NCI-H345 treated with DMSO at 0.1 percent for 48 hours (cell line): Measurements from ENCODE around the gene RLN3.

Source experiments
- DNase-seq: peaks from one replicate; lab custom pipeline; 2025; ENCODE audit not compliant: unreplicated experiment; lab: John Stamatoyannopoulos, UW

RLN3 gene

DNA sequence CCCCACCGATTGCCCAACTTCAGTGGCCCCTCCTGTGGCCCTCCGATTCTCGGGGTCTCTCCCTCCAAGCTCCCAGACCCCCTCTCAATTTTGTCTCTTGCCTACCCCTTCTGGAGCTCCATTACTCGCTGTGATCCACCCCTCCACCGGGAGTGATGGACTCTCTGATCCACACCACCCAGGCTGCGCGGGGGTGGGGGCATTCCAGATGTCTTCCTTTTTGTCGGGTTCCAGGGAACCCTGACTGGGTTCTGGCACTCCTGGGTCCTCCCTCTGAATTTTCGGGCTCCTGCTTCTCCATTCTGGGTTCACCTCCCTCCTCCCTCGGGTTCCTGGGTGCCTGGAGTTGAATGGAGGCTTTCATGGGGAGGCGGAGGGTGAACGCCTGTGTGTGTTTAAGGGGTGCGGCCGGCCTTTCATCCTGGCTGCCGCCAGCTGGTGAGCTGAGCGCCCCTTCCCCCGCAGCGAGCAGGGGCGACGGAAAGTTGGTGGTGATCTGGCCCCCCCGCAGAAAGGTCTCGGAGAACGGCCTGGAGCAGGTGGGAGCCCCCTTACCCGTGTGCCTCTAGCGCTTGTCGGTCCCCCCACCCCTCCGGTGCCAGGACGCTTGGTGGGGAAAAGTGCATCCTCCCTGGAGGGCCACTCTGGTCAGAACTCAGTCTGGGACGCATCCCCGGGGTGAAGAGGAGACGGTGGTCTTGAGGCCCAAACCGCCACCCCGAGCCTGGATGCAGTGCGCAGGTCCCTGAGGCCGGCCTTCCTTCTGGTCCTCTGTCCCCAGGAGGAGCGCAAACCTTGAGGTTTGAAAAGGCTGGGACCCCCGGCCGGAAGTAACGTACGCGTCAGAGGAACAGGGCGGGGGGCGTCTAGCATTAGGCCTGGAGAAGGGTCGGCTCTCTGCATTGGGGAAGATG, 46.2 kb downstream of the RLN3 start:
- no peak for DNase-seq

DNA sequence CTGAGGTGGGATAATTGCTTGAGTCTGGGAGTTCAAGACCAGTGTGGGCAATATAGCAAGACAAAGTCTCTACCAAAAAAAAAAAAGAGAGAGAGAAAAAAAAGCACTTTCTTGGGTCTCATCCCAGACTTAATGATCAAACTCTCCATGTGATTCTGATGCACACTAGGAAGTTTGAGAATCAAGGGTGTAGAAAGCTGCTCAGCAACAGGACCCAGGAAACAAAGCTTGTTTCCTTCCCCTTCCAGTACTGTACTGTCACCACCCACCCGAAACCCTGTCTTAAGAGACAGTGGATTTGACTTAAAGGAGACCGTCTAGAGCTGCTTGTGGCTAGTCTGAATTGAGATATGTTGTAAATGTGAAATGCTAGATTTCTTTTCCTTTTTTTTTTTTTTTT, 50.5 kb downstream of the RLN3 start:
- no peak for DNase-seq
